ENCODE results near the gene SLC6A5.

The SLC6A5 gene

GRCh38 chr11:20597154-20597679, 2.2 kb upstream of the SLC6A5 start:
- no peak for DNase-seq

- DNase-seq: no peak
These were observed 1.5 kb upstream of the SLC6A5 start for GRCh38 chr11:20597680-20598484.

GRCh38 chr11:20598492-20598891, 916 bp upstream of the SLC6A5 start:
- DNase-seq: no peak

- no peak for DNase-seq
These were observed 575 bp downstream of the SLC6A5 start for GRCh38 chr11:20600020-20600346.

GRCh38 chr11:20600551-20600950, 1.1 kb downstream of the SLC6A5 start:
- no peak for DNase-seq

GRCh38 chr11:20601221-20601914, 2.0 kb downstream of the SLC6A5 start:
- DNase-seq: no peak

GRCh38 chr11:20604295-20604803, 4.9 kb downstream of the SLC6A5 start:
- DNase-seq: no peak

- no peak for DNase-seq
These were observed 5.6 kb downstream of the SLC6A5 start for GRCh38 chr11:20604864-20605601.

GRCh38 chr11:20605602-20606091, 6.2 kb downstream of the SLC6A5 start:
- no peak for DNase-seq

- no peak for DNase-seq
These were observed 9.5 kb downstream of the SLC6A5 start for GRCh38 chr11:20608934-20609333.

GRCh38 chr11:20609727-20610707, 10.6 kb downstream of the SLC6A5 start:
- peak; percentile 20 to 31 for DNase-seq

GRCh38 chr11:20610825-20611224, 11.4 kb downstream of the SLC6A5 start:
- DNase-seq: peak in 1 of 2 experiments; percentile 3

GRCh38 chr11:20611445-20611844, 12.0 kb downstream of the SLC6A5 start:
- no peak for DNase-seq

GRCh38 chr11:20611892-20612291, 12.5 kb downstream of the SLC6A5 start:
- DNase-seq: peak; percentile 79 to 80

GRCh38 chr11:20612416-20612815, 13.0 kb downstream of the SLC6A5 start:
- DNase-seq: no peak

GRCh38 chr11:20616920-20617319, 17.5 kb downstream of the SLC6A5 start:
- DNase-seq: no peak

GRCh38 chr11:20617346-20618005, 18.1 kb downstream of the SLC6A5 start:
- no peak for DNase-seq

- DNase-seq: no peak
These were observed 18.7 kb downstream of the SLC6A5 start for GRCh38 chr11:20618083-20618482.

- DNase-seq: no peak
These were observed 21.6 kb downstream of the SLC6A5 start for GRCh38 chr11:20620988-20621387.

- no peak for DNase-seq
These were observed 22.3 kb downstream of the SLC6A5 start for GRCh38 chr11:20621679-20622078.

GRCh38 chr11:20623252-20623651, 23.8 kb downstream of the SLC6A5 start:
- peak; percentile 27 to 35 for DNase-seq
